Esophagus muscularis mucosa (tissue), 3 donors: ENCODE measurements around the gene TUT1.

ENCODE experiments used
- POLR2A ChIP-seq: fragments of 450-650 bp; IDR thresholded peaks from one replicate; pipeline ENCODE4 v1.6.1; 2017; ENCODE audit warnings: antibody characterized with exemption, moderate library complexity, mild to moderate bottlenecking, low read depth
- TF ChIP-seq, protein P1 (sequence below), 3 experiments: fragments of 200-600 bp in 2 of 3; fragments of 450-650 bp in 1 of 3; sonication (generic) in 2 of 3; IDR thresholded peaks; one replicate each; pipeline ENCODE4 v1.5.1; 2017 to 2019; ENCODE audit warnings: antibody characterized with exemption in 3 of 3, mild to moderate bottlenecking in 2 of 3, moderate library complexity in 1 of 3

DNA sequence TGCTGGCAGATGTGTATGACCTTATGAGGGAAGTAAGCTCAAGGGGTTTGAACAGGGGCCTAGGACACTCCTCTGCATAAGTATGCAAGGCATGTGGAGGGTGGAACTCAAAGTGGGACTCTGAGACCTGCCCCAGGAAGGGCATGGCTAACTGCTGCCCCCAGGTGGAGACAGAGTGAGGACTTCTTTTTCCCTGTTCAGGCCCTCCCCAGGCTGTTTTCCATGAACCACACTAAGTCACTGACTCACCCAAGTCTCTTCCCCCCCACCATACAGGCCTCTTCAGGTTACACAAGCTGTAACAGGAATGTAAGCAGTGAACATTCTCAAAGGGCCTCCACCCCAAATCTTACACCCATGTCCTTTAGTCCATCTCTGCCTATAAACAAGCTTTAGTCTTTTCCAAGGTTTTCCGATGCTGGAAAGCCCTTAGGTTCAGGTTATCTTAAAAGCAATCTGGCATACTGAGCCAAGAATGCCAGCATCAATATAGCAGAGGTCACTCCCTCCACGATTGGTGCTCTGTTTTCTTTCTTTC, 30.7 kb downstream of the TUT1 start:
- TF ChIP-seq, protein P1, sequence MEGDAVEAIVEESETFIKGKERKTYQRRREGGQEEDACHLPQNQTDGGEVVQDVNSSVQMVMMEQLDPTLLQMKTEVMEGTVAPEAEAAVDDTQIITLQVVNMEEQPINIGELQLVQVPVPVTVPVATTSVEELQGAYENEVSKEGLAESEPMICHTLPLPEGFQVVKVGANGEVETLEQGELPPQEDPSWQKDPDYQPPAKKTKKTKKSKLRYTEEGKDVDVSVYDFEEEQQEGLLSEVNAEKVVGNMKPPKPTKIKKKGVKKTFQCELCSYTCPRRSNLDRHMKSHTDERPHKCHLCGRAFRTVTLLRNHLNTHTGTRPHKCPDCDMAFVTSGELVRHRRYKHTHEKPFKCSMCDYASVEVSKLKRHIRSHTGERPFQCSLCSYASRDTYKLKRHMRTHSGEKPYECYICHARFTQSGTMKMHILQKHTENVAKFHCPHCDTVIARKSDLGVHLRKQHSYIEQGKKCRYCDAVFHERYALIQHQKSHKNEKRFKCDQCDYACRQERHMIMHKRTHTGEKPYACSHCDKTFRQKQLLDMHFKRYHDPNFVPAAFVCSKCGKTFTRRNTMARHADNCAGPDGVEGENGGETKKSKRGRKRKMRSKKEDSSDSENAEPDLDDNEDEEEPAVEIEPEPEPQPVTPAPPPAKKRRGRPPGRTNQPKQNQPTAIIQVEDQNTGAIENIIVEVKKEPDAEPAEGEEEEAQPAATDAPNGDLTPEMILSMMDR (IDR thresholded peaks at IDR 0.05), result peak; percentile 86 to 92 (median 88)
- TF ChIP-seq POLR2A, result no peak
